Measurements from ENCODE around the gene UBE2G2. TPM values are rescaled to one million over a fixed set of nuclear protein-coding genes. Genes with fewer than 3 reads are reported as not detected.
"Not testable (repeated sequence)": the region's sequence is repeated elsewhere in the genome, so short reads cannot be mapped to it uniquely, and the experiment has no call there.

The UBE2G2 gene
- total RNA-seq, 1 donor from 2014 or later: 80.2 TPM

GRCh38 chr21:44836349-44836665, 34.7 kb upstream of the UBE2G2 start:
- no peak for DNase-seq

- no peak for DNase-seq
Measured at GRCh38 chr21:44835647-44835973, 34.0 kb upstream of the UBE2G2 start.

- DNase-seq: no peak
Measured at GRCh38 chr21:44834951-44835646, 33.5 kb upstream of the UBE2G2 start.

DNA sequence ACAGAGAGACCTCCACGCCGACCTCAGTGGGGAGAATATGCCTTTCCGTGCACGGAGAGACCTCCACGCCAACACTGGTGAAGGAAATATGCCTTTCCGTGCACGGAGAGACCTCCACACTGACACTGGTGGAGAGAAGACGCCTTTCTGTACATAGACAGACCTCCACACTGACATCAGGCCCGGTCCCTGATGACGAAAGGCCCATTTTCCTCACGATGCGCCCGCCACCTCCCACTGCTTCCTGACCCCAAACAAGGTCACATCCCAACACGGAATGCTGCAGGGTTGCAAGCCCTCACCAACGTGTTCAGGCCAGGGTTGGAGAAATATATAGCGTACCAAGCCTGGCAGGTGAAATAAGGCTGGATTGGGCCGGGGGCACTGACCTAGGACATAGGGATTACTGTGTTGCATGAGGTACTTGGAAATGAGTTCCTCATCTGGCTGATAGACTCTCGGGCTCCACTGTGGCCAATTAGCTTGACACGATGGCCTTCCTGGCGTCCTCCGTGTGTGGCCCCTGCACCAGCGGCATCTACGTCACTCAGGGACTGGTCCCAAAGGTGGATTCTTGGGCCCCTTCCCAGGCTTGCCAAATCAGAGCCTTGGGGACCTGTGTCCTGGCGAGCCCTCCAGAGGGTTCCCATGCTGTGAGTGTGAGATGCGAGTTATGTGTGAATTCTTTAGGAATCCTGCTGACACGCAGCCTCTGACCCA, 32.8 kb upstream of the UBE2G2 start:
- no peak for DNase-seq

DNA sequence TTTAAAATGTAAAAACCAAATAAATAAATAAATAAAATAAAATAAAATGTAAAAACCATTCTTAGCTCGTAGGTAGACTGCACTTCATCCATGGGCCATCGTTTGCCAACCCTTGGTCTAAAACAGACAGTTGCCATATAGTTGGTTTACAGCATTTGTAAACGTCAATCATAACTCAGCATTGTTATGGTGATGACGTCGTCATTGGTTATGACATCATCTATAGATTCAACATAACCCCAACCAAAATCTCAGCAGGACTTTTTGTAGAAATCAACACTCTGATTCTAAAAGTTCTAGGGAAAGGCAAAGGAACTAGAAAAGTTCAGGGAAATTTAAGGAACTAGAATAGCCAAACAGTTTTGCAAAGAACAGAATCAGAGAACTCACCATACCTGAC, 32.0 kb upstream of the UBE2G2 start:
- DNase-seq: no peak

DNA sequence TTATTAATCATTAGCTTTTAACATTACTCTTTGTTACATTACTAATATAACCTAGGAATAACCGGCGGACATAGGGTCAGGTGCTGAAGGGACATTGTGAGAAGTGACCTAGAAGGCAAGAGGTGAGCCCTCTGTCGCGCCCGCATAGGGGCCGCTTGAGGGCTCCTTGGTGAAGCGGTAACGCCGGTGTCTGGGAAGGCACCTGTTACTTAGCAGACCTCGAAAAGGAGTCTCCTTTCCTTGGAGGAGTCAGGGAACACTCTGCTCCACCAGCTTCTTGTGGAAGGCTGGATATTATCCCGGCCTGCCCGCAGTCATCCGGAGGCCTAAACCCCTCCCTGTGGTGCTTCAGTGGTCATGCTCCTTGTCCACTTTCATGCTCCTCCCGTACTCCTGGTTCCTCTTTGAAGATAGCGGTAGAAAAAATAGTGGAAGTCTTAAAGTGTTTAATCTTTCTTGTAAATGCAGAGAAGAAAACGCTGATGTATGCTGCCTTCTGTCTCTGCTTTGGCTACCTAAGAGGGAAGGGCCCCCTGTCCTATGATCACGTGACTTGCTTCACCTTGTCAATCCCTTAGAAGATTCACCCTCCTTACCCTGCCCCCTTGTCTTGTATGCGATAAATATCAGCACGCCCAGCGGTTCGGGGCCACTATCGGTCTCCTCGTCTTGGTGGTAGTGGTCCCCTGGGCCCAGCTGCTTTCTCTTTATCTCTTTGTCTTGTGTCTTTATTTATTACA, 31.1 kb upstream of the UBE2G2 start:
- DNase-seq: not testable (repeated sequence)

DNA sequence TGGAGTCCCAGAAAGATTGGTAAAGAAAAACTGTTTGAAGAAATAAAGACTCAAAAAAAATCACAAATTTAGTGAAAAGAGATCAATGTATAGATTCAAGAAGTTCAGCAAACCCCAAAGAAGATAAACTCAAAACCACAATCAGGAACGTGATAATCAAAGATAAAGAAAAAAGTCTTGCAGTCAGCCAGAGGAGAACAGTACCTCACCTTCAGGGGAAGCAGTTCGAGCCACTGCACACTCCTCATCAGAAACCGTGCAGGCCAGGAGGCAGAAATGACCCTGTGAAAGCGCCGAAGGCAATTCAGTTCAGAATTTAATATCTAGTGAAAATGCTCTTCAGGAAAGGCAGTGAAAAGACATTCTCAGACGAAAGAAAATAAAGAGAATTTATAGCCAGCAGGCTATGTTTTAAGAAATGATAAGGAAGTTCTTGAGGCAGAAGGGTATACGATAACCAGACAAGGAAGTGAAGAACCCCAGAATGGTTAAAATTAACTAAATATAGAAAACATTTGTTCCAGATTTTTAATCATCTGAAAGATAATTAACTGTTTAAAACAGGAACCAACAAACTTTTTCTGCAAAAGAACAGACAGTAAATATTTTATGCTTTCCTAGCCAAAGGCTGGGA, 29.7 kb upstream of the UBE2G2 start:
- no peak for DNase-seq

- no peak for DNase-seq
Measured at GRCh38 chr21:44829507-44830092, 28.0 kb upstream of the UBE2G2 start.

DNA sequence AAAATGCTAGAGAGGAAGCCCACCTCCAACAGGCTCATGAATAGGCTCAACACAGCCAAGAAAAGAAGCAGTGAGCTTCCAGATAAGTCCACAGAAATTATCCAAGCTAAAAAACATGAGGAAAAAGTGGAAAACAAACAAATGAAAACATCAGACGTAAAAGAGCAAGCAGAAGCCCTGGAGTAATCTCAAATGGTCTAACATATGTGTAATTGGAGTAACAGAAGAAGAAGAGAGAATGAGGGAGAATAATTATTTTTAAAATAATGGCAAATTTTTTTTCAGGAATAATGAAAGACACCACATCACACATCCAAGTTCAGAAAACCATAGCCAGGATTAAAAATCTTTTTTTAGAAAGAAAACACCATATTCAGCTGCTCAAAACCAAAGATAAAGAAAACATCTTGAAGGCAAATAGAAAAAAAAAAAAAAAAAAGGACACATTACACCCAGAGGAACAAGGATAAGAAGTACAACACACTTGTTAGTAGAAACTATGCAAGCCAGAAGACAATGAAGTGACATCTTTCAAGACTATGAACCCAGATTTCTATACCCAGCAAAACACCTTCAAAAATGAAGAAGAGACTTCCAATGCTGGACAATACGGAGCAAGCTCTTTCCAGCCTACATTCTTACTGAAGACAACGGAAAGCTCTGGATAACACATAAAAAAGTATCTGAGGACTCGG, 26.9 kb upstream of the UBE2G2 start:
- DNase-seq: no peak

GRCh38 chr21:44823179-44823660, 21.6 kb upstream of the UBE2G2 start:
- DNase-seq: no peak

DNA sequence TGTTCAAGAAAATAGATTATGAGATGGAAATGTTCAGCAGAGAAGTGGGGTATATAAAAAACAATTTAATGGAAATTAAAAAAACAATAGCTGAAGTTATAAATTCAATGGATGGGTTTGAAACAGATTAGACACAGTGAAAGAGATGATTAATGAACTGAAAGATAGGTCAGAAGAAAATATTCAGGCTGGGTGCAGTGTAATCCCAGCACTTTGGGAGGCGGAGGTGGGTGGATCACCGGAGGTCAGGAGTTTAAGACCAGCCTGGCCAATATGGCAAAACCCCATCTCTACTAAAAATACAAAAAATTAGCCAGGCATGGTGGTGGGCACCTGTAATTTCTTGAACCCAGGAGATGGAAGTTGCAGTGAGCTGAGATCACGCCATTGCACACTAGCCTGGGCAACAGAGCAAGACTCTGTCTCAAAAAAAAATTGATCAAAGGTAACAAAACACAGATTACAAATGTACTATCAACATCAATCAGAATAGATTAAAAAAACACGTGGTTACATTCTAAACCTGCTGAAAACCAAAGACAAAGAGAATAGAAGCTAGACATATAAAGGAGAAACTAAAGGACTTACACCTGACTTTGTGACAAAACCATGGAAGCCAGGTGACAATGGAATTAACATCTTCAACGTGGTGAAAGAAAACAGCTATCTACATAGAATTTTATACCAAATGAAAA, 21.0 kb upstream of the UBE2G2 start:
- no peak for DNase-seq

DNA sequence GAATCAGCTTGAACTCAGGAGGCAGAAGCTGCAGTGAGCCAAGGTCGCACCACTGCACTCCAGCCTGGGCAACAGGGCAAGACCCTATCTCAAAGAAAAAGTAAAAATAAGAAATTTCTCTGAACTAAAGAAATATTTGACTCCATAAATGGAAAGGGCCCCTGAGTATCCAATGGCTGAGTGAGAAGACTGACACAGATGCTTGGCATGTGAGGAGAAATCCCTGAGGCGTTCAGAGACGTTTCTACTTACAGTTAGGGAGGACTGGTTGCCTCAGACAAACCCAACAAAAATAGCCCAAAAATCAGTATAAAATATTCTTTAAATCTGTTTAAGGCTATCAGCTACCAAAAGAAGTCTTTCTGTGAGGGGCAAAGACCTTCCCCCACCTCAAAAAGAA, 19.2 kb upstream of the UBE2G2 start:
- DNase-seq: no peak

- no peak for DNase-seq
Measured at GRCh38 chr21:44819283-44820243, 17.9 kb upstream of the UBE2G2 start.

- DNase-seq: no peak
Measured at GRCh38 chr21:44818640-44819011, 17.0 kb upstream of the UBE2G2 start.

DNA sequence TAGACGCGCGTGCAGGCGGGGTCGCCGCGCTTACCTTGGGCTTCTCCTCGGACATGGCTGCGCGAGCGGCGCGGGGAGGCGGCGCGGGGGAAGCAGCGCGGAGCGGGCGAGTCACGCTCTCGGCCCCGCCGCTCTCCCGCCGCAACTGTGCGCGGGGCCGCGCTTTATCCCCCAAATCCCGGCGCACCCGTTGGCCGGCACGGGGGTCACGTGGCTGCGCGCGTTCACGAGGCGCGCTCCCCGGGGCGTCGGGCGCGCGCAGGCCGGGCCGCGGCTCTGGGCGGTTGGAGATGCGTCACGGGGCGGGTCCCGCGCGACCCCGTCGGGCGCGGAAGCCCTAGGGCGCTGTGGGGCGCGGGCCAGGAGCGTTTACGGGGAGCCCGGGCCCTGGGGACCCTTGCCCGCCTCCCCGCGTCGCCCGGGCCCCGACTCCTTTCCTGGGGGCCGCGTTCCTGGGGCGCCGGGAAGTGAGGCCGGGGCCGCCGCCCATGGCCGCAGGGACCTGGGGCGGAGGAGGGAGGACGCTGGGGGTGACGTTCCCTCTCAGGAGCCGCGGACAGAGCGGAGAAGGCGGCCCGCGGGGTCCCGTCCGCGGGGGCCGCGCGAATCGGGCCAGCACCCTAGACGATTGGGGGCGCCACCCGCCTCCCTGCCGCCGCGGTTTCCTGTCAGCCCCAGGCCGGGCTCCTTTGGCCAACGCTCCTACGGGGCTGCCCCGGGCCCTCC, 16.5 kb upstream of the UBE2G2 start, which contains the start of gene SUMO3:
Gene SUMO3, minus strand, starts transcription at position 149 of the 726 bp plus-strand sequence. Its CDS starts 94 bp downstream, at position 55.
- DNase-seq: peak; percentile 91

DNA sequence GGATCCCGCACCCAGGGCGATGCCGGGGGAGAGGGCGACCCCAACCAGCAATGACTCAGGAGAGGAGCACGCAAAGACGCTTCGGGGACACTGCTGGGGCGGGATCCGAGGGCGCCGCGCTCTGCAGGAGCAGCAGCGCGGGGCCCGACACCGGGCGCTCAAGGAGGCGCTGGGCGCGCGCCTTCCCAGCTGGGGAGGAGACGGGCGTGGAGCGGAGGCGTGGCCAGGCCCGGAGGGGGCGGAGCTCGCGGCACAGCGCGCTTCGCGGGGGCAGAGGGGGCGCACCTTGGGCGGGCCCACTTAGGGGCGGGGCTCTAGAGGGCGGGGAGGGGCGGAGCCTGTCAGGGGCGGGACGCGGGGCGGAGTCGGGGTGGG, 15.9 kb upstream of the UBE2G2 start:
- peak; percentile 95 for DNase-seq

DNA sequence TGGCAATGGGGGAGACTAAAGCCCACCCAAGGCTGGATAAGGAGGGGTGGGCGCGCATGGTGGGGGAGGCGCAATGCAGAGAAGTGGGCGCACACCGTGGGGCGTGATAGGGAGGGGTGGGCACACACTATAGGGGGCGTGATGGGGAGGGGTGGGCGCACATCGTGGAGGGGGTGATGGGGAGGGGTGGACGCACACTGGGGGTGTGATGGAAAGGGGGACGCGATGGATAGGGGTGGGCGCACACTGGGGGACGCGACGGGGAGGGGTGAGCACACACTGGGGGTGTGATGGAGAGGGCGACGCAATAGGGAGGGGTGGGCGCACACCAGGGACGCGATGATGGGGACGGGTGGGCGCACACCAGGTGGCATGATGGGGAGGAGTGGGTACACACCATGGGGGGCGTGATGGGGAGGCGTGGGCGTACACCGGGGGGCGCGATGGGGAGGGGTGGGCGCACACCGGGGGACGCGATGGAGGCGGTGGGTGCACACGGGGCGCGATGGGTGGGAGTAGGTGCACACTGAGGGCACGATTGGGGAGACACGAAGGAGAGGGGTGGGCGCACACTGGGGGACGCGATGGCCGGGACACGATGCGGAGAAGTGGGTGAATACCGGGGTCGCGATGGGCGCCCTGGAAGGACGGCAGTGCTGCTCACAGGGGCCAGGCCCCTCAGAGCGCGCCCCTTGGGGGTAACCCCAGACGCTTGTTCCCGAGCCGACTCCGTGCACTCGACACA, 15.3 kb upstream of the UBE2G2 start:
- DNase-seq: no peak

DNA sequence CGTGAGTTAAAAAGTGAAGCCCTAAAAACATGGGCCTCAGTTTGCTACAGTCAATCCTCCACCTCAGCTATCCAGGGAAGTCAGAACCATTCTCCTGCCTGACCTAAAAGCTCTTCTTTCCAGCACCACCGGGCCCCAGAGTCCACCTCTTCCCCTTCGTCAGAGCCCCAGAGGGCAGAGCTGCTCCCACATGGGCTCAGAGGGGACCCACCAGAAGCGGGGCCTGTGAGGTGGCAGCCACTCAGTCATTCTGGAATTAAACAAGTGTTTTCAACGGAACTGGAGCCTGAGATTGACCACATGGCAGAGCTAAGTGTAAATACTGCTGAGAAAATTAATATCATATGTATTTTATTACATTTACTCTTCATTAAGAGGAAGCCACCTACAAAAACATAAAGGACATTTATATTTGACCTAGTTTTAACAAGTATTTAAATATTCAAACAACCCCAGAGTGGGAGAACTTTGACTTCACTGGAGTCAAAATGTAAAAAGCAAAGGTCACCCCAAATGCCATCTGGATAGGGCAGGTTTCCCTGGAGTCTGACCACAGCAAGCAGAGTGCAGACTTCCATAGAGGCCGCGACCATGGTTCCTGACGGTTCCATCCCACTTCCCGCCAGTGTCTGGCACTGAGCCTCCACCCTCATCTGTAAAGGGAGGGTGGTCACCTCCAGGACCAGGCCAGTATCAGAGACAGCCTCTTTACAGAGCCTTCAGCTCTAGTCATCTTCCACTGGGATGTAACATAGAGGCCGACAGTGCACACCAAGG, 14.4 kb upstream of the UBE2G2 start:
- DNase-seq: no peak

Data from tongue (tissue), 2 donors.